GM12864 (cell line): ENCODE data around the gene ICA1.

ENCODE experiments used
- DNase-seq: peaks from one replicate; pipeline ENCODE4 v3.0.0-alpha.2; 2011; ENCODE audit warnings: low read depth
- H3K4me3 ChIP-seq: 2 replicates; pipeline ENCODE4 v1.5.1; 2011; ENCODE audit warnings: mild to moderate bottlenecking, low read depth, low read length, control low read depth
- CTCF ChIP-seq: IDR thresholded peaks from 2 replicates; pipeline ENCODE4 v1.5.1; 2011; ENCODE audit warnings: low read depth, mild to moderate bottlenecking, moderate library complexity, low read length, control low read depth, inconsistent platforms; ENCODE audit errors: missing control alignments

ICA1 gene

GRCh38 chr7:8114175-8114574 is 147.8 kb downstream of the ICA1 start:
- H3K4me3 ChIP-seq = no peak overlapping the region; the same call in 1 of the 2 replicates
- no peak for TF ChIP-seq CTCF
- no peak for DNase-seq

- TF ChIP-seq CTCF = no peak
Measured at GRCh38 chr7:8113184-8113583, 148.8 kb downstream of the ICA1 start.

GRCh38 chr7:8112685-8113084 is 149.3 kb downstream of the ICA1 start:
- TF ChIP-seq CTCF = no peak
- no peak for DNase-seq
- H3K4me3 ChIP-seq = no peak overlapping the region

More at GRCh38 chr7:8113184-8113583, 148.8 kb downstream of the ICA1 start:
- no peak for DNase-seq
- H3K4me3 ChIP-seq = peak overlapping the region; percentile 5; the same call in 1 of the 2 replicates

- no peak for TF ChIP-seq CTCF
- no peak overlapping the region for H3K4me3 ChIP-seq
- no peak for DNase-seq
Measured at GRCh38 chr7:8111282-8111960, 150.5 kb downstream of the ICA1 start.

- no peak for TF ChIP-seq CTCF
- DNase-seq = no peak
- H3K4me3 ChIP-seq = no peak overlapping the region
Measured at GRCh38 chr7:8109196-8110022, 152.6 kb downstream of the ICA1 start.

GRCh38 chr7:8105449-8106095 is 156.4 kb downstream of the ICA1 start:
- no peak for TF ChIP-seq CTCF
- H3K4me3 ChIP-seq = no peak overlapping the region
- no peak for DNase-seq
